Urinary bladder (tissue), 4 donors: ENCODE measurements around the gene SEPSECS. TPM values are rescaled to one million over a fixed set of nuclear protein-coding genes. Genes with fewer than 3 reads are reported as not detected.
"Not testable (repeated sequence)": the region's sequence is repeated elsewhere in the genome, so short reads cannot be mapped to it uniquely, and the experiment has no call there.

Experiments used
- DNase-seq: peaks from one replicate; pipeline ENCODE4 v3.0.0-alpha.2; 2015; ENCODE audit errors: extremely low spot score
- H3K27ac ChIP-seq: one replicate; pipeline ENCODE4 v1.5.1; 2013; ENCODE audit warnings: low read depth, mild to moderate bottlenecking, moderate library complexity
- H3K36me3 ChIP-seq: one replicate; pipeline ENCODE4 v1.6.1; 2013; ENCODE audit warnings: mild to moderate bottlenecking, moderate library complexity; ENCODE audit not compliant: insufficient read depth
- H3K4me1 ChIP-seq: one replicate; pipeline ENCODE4 v1.6.1; 2013; ENCODE audit warnings: mild to moderate bottlenecking, moderate library complexity; ENCODE audit not compliant: insufficient read depth
- H3K4me3 ChIP-seq: one replicate; pipeline ENCODE4 v1.5.1; 2013; ENCODE audit warnings: low read depth, low read length
- WGBS: extraction: QIAGEN DNeasy Blood & Tissue Kit; methylation state at CpG from one replicate; pipeline ENCODE4 v1.1.7; 2013; 5-methylcytosine and 5-hydroxymethylcytosine counted together
- polyA plus RNA-seq: library from polyadenylated mRNA; stranded (reverse); fragments of 200-250 nt; gene quantifications from one replicate; pipeline ENCODE4 v1.2.3, GENCODE V29; 2013
- total RNA-seq: library from RNA; depleted of rRNA; stranded (reverse); fragments of >200 nt; gene quantifications from one replicate; pipeline ENCODE4 v1.2.3, GENCODE V29; 2014
- donor health status: healthy with polysubstance abuse.
- donor health status: healthy.

The SEPSECS gene
- total and polyA plus RNA-seq, 2 donors, result 3.6 to 20.1 TPM

DNA sequence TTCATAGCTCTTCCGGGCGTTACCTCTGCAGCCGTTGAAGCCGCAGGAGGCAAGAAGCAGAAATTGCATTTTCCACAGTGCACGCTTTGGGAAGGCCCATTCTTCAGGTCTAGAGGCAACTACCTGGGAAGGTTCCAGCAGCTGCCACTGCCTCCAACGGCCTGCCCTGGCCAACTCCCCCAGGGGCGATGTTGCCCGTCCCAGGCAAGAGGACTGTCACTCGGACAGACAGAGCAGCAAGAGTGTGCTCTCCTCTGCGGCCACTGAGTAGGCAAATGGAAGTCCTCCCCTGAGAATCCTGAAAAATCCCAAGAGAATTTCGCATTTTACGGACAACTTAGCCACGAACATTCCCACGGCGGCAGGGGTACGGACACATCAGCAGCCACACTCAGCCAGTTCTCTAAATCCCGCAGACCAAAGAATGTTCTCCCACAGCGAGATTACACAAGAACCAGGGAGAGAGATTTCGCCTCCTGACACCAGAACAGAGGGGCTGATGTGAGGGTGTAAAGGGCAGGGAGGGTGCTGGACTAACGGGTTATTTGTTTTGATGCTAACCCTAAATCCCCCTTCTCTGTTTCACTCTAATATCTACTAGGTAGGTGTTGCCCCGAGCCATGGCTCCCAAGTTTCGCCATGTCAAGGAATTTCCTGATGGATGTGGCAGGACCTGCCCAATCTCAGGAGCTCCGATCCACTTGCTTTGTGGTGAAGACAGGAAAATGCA, 63.8 kb downstream of the SEPSECS start:
- no peak for DNase-seq
- Histone ChIP-seq H3K4me3 (no peak overlapping the region), H3K36me3 (no peaks in the 10 kb centered on the region), H3K27ac (no peak overlapping the region), H3K4me1 (no peaks in the 10 kb centered on the region)
- 95% methylated on average over 23 of the region's 23 CpGs for WGBS

DNA sequence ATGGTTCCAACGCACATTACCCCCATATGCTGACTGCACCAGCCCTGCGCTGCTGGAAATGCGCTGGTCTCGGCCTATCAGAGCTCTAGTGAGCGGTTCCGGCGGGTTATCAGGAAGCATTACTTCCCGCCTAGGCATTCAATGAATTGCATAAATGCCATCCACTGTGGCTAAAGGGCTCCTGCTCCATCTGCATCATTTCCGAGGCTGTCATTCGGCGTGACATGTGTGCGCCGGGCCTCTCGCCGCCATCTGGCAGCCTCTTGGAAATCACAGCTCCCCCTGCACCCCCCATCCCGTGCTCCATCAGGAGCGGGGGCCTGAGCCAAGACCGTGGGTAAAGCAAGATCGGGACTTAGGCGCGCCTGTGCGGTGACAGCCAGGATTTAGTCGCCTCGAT, 64.4 kb downstream of the SEPSECS start:
- no peak for DNase-seq
- WGBS, result 95% methylated on average over 24 of the region's 24 CpGs
- Histone ChIP-seq H3K27ac (no peak overlapping the region), H3K4me1 (no peaks in the 10 kb centered on the region), H3K36me3 (no peaks in the 10 kb centered on the region), H3K4me3 (no peak overlapping the region)

DNA sequence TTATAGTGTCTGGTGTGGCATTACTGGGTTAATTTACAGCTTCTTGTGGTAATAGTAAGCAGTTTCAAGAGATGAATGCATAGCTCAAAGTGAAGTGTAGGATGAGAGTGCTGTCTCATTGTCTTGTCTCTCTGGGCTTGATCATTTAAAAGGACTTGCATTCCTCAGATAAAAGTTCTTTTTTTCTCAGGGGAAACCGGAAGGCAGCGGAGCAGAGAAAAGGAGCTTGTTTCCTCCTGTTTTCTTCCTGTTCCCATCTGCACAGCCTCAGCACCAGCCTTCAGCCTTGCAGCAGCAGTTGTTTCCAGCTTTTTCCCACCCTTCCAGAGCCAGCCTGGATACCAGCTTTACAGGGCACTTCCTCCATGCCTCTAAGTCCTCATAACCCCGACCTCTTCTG, 68.1 kb downstream of the SEPSECS start:
- WGBS, result 67% methylated on average over 3 of the region's 3 CpGs
- no peak overlapping the region for H3K4me3 ChIP-seq
- no peak overlapping the region for H3K27ac ChIP-seq
- no peak for DNase-seq
- no peaks in the 10 kb centered on the region for H3K4me1 ChIP-seq
- H3K36me3 ChIP-seq, result no peaks in the 10 kb centered on the region

DNA sequence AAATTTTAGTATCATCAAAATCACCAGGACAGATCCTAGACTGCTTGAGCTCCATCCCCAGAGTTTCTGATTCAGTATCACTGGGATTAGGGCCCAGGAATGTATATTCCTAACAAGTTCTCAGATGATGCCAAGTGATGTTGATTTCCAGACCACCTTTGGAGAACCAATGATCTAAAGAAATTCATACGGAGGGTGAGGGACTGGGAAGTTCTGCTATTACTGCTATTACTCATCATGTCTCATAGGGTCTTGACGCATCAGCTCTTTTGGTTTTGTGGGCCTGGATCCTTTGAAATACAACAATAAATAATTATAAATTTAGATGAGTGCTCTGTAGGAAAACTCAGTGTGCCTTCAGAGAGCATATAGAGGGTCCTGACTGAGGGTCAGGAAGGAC, 69.7 kb downstream of the SEPSECS start:
- Histone ChIP-seq H3K4me3 (no peak overlapping the region), H3K27ac (no peak overlapping the region), H3K36me3 (no peaks in the 10 kb centered on the region), H3K4me1 (no peaks in the 10 kb centered on the region)
- no peak for DNase-seq
- WGBS, result 94% methylated on average over 2 of the region's 2 CpGs

DNA sequence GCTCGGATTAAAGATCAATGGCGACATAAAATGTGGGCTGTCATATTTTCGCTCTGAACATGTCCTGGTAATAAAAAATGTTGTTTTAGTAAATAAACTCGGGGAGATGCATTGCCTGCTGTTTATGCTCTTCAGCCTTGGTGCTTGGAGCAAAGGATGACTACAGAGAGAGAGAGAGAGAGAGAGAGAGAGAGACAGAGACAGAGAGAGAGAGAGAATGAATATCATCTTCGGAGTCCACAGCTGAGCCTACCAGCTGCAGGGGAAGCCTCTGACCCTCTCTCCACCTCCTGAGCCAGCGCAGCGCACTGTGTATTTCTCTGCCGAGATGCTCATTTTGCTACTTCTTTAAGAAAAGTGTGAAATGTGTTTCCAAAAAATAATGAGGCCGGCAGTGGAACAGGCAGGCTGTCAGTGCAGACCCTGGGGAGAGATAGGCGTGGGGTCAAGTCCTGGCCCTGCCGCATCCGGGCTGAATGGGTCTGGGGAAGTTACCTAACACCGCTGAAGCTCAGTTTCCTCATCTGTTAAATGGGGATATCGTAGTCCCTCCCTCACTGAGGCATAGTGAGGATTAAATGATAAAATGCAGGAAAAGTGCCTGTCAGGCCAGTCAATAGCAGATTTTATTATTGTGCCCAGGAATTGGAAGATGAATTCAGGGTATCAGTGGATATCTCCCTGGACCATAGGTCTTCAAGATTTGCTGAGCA, 71.0 kb downstream of the SEPSECS start:
- no peaks in the 10 kb centered on the region for H3K36me3 ChIP-seq
- WGBS, result 66% methylated on average over 14 of the region's 14 CpGs
- H3K27ac ChIP-seq, result no peak overlapping the region
- DNase-seq, result no peak
- no peak overlapping the region for H3K4me3 ChIP-seq
- no peaks in the 10 kb centered on the region for H3K4me1 ChIP-seq

DNA sequence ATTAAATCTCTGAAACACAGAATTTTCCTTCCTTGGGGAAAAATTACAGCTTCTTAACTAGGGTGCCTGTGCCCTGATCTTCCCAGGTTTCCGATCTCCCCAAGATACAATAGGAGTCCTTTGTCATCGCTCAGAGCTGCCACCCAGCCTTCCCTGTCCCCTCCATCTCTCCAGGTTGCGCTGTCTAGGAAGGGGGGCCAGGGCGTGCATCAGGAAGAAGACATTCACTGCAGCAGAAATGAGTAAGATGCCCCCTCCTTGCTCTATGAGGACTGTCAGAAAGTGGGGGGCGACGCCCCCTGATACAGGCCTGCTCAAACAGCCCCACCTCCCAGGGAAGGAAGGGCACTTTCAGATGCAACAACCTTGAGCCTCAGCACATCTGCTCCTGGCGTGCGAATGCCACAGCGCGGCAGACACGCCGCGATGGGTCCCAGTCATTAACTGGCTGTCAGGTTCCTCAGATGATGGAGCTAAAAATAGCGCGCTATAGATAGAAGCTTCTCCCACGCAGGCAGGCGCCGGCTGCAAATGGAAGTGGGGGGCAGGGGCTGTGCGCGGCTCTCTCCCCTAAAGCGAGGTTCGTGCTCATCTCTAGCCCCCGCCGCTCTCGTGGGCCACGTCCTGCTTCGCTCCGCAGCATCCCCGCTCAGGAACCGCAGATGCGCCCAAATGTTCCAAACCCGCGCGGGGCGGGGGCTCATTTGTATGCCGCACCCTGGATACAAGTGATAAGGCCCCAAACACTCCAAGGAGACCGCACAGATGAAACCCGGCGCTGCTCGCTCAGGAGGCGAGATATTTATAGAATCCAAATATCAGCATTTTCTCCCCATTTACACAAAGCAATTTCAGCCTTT, 71.9 kb downstream of the SEPSECS start:
- WGBS, result 12% methylated on average over 41 of the region's 41 CpGs
- H3K4me3 ChIP-seq, result peak overlapping the region; percentile 3
- no peaks in the 10 kb centered on the region for H3K4me1 ChIP-seq
- no peak for DNase-seq
- H3K27ac ChIP-seq, result no peak overlapping the region
- no peaks in the 10 kb centered on the region for H3K36me3 ChIP-seq

DNA sequence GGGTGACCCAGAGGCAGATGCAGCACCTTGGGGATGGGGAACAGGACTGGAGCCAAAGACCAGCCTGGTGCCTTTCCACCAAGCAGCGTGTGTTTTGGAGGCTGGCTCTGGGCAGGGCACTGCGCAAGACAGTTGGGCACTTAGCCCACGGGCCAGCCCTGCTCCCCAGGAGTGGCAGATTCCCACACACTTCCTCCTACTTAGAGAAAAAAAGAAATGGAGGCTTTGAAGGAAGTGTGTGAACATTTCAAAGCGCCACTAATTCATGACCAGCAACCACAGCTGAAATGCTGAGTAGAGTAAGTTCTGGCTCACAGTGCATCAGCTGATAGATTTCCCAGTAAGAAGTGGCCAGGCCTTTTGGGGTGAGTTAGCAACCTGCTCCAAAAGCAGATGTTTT, 74.6 kb downstream of the SEPSECS start:
- H3K4me3 ChIP-seq, result no peak overlapping the region
- H3K27ac ChIP-seq, result no peak overlapping the region
- H3K36me3 ChIP-seq, result no peaks in the 10 kb centered on the region
- H3K4me1 ChIP-seq, result no peaks in the 10 kb centered on the region
- DNase-seq, result no peak
- WGBS, result 81% methylated on average over 4 of the region's 4 CpGs

DNA sequence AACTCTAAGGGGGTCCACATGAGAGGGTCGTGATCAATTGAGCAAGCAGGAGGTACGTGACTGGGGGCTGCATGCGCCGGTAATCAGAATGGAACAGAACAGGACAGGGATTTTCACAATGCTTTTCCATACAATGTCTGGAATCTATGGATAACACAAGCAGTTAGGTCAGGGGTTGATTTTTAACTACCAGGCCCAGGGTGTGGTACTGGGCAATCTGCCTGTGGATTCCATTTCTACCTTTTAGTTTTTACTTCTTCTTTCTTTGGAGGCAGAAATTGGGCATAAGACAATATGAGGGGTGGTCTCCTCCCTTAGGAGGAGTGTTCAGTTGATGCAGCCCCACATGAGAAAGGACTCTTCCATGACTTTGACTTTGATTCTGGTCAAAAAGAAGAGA, 76.8 kb downstream of the SEPSECS start:
- H3K4me3 ChIP-seq, H3K4me1 ChIP-seq, H3K27ac ChIP-seq, H3K36me3 ChIP-seq, DNase-seq: not testable (repeated sequence)
- 97% methylated on average over 4 of the region's 4 CpGs for WGBS

DNA sequence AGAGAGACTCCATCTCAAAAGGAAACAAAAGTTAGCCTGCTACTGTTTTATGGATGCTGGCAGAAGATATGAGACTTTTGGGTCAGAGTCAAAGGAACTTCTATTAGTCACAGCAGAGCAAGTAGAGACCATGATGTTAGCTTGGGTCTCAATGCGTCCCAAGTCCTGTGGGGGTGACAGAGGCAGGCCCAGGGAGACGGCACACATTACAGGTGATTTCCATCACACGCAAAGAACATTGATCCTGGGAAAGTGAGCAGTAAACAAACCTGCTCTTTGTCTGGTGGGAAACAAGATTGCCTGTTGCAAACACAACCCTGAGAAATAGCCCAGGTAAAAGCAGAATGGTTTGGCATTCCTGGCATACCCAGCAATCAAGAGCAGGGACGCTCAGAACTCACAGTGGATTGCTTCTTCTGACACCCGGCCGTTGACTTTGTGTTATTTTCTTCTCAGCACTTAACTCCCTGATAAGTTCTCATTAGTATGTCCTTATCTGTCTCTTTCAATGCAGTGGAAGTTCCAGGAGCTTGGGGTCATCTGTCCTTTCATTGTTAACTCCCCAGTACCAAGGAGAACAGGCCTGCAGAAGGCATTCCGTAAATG, 78.3 kb downstream of the SEPSECS start:
- no peak for DNase-seq
- no peaks in the 10 kb centered on the region for H3K4me1 ChIP-seq
- no peak overlapping the region for H3K4me3 ChIP-seq
- no peak overlapping the region for H3K27ac ChIP-seq
- no peaks in the 10 kb centered on the region for H3K36me3 ChIP-seq
- 85% methylated on average over 7 of the region's 7 CpGs for WGBS

DNA sequence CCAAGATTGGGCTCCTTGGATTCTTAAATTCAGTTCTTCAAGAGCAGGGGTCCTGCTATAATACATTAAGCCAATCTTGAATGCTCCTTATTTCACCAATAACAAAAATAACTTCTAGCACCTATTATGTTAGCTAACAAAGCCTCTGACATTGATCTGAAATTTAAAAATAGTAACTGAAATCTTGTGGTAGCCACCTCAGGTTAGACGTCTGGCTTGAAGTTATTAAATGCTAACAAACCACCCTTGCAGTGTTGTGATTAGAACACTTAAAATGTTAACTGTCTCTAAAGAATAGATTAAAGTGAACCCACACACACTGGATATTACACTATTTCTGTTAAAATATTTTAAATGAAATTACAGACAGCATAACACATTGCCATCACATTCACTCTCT, 79.7 kb downstream of the SEPSECS start:
- WGBS, result 90% methylated on average over 1 of the region's 1 CpG
- Histone ChIP-seq H3K4me1 (no peaks in the 10 kb centered on the region), H3K27ac (no peak overlapping the region), H3K36me3 (no peaks in the 10 kb centered on the region), H3K4me3 (no peak overlapping the region)
- DNase-seq, result no peak

DNA sequence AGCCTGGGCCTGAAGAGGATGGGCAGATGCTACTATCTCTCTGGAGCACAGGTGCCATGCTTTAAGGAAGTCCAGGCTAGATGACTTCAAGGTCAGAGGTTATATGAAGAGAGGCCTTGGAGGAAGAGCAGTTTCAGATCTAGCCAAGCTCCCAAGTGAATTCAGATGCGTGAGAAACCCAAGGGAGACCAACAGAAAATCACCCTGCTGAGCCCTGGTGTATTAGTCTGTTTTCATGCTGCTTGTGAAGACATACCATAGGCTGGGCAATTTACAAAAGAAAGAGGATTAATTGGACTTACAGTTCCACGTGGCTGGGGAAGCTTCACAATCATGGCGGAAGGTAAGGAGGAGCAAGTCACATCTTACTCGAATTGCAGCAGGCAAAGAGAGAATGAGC, 81.7 kb downstream of the SEPSECS start:
- WGBS, result 87% methylated on average over 4 of the region's 4 CpGs
- Histone ChIP-seq H3K36me3 (no peaks in the 10 kb centered on the region), H3K4me1 (no peaks in the 10 kb centered on the region), H3K4me3 (no peak overlapping the region), H3K27ac (no peak overlapping the region)
- DNase-seq, result no peak

DNA sequence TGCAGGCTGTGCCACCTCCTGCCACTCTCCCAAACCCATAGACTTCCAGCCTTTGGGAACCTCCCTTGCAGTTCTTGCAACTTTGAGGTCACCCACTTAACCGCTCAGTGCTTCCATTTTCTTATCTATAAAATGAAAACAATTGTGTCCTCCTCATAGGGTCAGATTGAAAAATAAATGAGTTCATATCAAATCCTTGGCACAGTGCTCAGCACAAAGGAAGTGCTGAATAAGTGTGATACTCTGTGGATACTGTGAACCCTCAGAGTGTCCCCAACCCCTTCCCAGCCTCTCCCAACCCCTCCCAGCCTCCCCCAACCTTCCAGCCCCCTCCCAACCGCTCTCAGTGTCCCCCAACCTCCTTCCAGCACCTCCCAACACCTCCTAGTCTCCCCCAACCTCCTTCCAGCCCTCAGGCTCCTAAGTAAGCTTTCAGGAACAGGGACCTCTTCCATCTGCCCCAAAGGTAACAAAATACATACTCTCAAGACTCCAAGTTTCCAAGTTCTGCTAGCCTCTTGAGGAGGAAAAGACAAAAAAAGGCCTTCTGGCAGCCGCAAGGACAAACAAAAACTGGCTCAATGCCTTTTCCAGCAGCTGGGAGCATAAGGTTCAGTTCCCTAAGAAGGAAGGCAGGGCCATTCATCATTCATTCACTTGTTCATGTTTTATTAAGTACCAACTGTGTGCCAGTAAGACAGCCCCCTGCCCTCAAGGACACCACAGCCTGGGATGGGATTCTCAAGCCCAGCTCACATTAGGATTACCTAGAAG, 83.4 kb downstream of the SEPSECS start:
- Histone ChIP-seq H3K27ac (no peak overlapping the region), H3K36me3 (no peaks in the 10 kb centered on the region), H3K4me3 (no peak overlapping the region), H3K4me1 (no peaks in the 10 kb centered on the region)
- DNase-seq, result no peak
- 75% methylated on average over 3 of the region's 3 CpGs for WGBS

DNA sequence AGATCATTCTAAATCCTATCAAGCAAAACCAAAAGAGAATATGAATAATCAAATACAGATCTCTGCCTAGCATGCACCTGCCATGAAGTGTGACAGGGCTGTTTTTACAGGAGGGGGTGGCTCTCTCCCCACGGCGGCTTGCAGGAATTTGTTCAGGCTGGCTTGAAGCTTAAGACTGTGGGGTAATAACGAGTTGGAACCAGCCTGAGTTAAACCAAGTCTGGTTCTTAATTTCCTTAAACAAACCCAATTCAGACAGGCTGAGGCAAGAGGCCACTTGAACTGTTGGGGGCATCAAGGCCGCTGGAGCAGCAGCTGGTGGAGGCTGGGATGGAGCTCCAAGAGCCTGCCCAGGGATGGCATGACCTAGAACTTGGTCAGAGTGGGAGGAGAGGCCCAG, 84.4 kb downstream of the SEPSECS start:
- Histone ChIP-seq H3K27ac (no peak overlapping the region), H3K36me3 (no peaks in the 10 kb centered on the region), H3K4me3 (no peak overlapping the region), H3K4me1 (no peaks in the 10 kb centered on the region)
- 84% methylated on average over 4 of the region's 4 CpGs for WGBS
- no peak for DNase-seq
